Astrocyte (in vitro differentiated cells and primary cell): ENCODE results near the gene SLC19A1.

Experiments used
- CTCF ChIP-seq: IDR thresholded peaks from 2 replicates; pipeline ENCODE4 v1.5.1; 2011; ENCODE audit warnings: low read depth, mild to moderate bottlenecking, inconsistent platforms, low read length, moderate library complexity; ENCODE audit not compliant: insufficient read depth
- EZH2 ChIP-seq: IDR thresholded peaks from 2 replicates; pipeline ENCODE4 v1.6.1; 2012; ENCODE audit warnings: mild to moderate bottlenecking, low read length, inconsistent platforms; ENCODE audit not compliant: insufficient read depth

GRCh38 chr21:45488931-45489721 lies 53.1 kb downstream of the SLC19A1 start:
- TF ChIP-seq CTCF (no peak), EZH2 (no peak)
